GM18909 (cell line): Measurements from ENCODE around the gene PNP.

Source experiments
- ATAC-seq: cut with Tn5 transposase; IDR thresholded peaks from one replicate; pipeline ENCODE4 v1.9.1; 2021; ENCODE audit warnings: mild to moderate bottlenecking; ENCODE audit not compliant: unreplicated experiment, poor library complexity

Gene PNP

GRCh38 chr14:20454516-20455354, 14.5 kb upstream of the PNP start, which contains the start of the genes APEX1 and OSGEP:
Gene APEX1 (plus strand): TSS chr14:20455226. CDS start chr14:20455646, 420 bp downstream.
Gene OSGEP (minus strand): TSS chr14:20454812. CDS start chr14:20454683, 129 bp downstream.
- peak; percentile 86 for ATAC-seq

GRCh38 chr14:20455355-20456300, 13.6 kb upstream of the PNP start:
- ATAC-seq: peak; percentile 59

- ATAC-seq: no peak
Measured at GRCh38 chr14:20456971-20457370, 12.2 kb upstream of the PNP start.

- ATAC-seq: no peak
Measured at GRCh38 chr14:20458031-20458789, 11.0 kb upstream of the PNP start.

GRCh38 chr14:20460458-20461224, 8.6 kb upstream of the PNP start:
- peak; percentile 4 for ATAC-seq

- peak; percentile 95 for ATAC-seq
Measured at GRCh38 chr14:20461225-20462141, 7.7 kb upstream of the PNP start, which contains the start of gene PIP4P1. Gene PIP4P1 (minus strand): TSS chr14:20461434. CDS start chr14:20461325, 109 bp downstream.

- peak; percentile 13 for ATAC-seq
Measured at GRCh38 chr14:20468764-20469241, 403 bp upstream of the PNP start.

- peak; percentile 38 for ATAC-seq
Measured at GRCh38 chr14:20469890-20470602, 840 bp downstream of the PNP start.

- ATAC-seq: no peak
Measured at GRCh38 chr14:20470603-20470901, 1.3 kb downstream of the PNP start.

- no peak for ATAC-seq
Measured at GRCh38 chr14:20472536-20473169, 3.4 kb downstream of the PNP start.

- ATAC-seq: no peak
Measured at GRCh38 chr14:20476776-20477175, 7.6 kb downstream of the PNP start.

- no peak for ATAC-seq
Measured at GRCh38 chr14:20477211-20477876, 8.1 kb downstream of the PNP start.

- ATAC-seq: no peak
Measured at GRCh38 chr14:20478894-20479293, 9.7 kb downstream of the PNP start.

- no peak for ATAC-seq
Measured at GRCh38 chr14:20482382-20482781, 13.2 kb downstream of the PNP start.

- no peak for ATAC-seq
Measured at GRCh38 chr14:20485900-20486299, 16.7 kb downstream of the PNP start.

GRCh38 chr14:20486684-20487395, 17.6 kb downstream of the PNP start:
- ATAC-seq: no peak
